Transverse colon (tissue), 4 donors: ENCODE measurements around the gene PAGR1. TPM values are rescaled to one million over a fixed set of nuclear protein-coding genes. Genes with fewer than 3 reads are reported as not detected.

Experiments used
- DNase-seq: peaks from one replicate; pipeline ENCODE4 v3.0.0-alpha.2; 2019
- H3K27ac ChIP-seq, 4 donors: fragments of 200-600 bp; sonication (generic); 2 replicates each; pipeline ENCODE4 v1.5.1; 2016 to 2018; ENCODE audit warnings: inconsistent platforms in 4 of 4
- H3K27me3 ChIP-seq: fragments of 200-600 bp; sonication (generic); 2 replicates; pipeline ENCODE4 v1.5.1; 2017; ENCODE audit warnings: inconsistent platforms
- H3K36me3 ChIP-seq, 4 donors: fragments of 200-600 bp; sonication (generic); 2 replicates each; pipeline ENCODE4 v1.5.1; 2017 to 2019; ENCODE audit warnings: inconsistent platforms in 4 of 4
- H3K4me1 ChIP-seq, 4 donors: fragments of 200-600 bp; sonication (generic); 2 replicates each; pipeline ENCODE4 v1.5.1; 2017 to 2020; ENCODE audit warnings: inconsistent platforms in 4 of 4
- H3K4me3 ChIP-seq, 4 donors: fragments of 200-600 bp; sonication (generic); 1 replicate in 1 of 4; 2 replicates in 3 of 4; pipeline versions ENCODE4 v1.5.1 to v1.6.1; 2017 to 2019; ENCODE audit warnings: inconsistent platforms in 4 of 4
- H3K9me3 ChIP-seq, 2 donors: fragments of 200-600 bp; sonication (generic); 2 replicates each; pipeline ENCODE4 v1.5.1; 2017 to 2019; ENCODE audit warnings: inconsistent platforms in 2 of 2
- EP300 ChIP-seq: sonication (generic); formaldehyde crosslinking; IDR thresholded peaks from one replicate; pipeline ENCODE4 v1.6.1; 2017; ENCODE audit warnings: antibody characterized with exemption, low read depth
- POLR2A ChIP-seq: fragments of 450-650 bp; IDR thresholded peaks from one replicate; pipeline ENCODE4 v1.6.1; 2016; ENCODE audit warnings: antibody characterized with exemption, mild to moderate bottlenecking, moderate library complexity
- POLR2AphosphoS5 ChIP-seq, 3 donors: sonication (generic); formaldehyde crosslinking; IDR thresholded peaks; one replicate each; pipeline ENCODE4 v1.6.1; 2016; ENCODE audit warnings: antibody characterized with exemption in 3 of 3
- WGBS, 2 donors: methylation state at CpG; one replicate each; pipeline ENCODE4 v1.1.5; 2018; ENCODE audit warnings: low coverage in 1 of 2; 5-methylcytosine and 5-hydroxymethylcytosine counted together
- in situ Hi-C, 4 donors: fragments of 200-750 bp; cut with MboI; loops; one replicate each; pipeline versions ENCODE4 v1.15.0 to v1.15.1; 2017; ENCODE audit warnings: low sequenced_read_pairs in 3 of 4, low pct_ligation_motif_present in 1 of 4, low pct_unique_long_range_greater_than_20kb in 1 of 4
- intact Hi-C: fragments of 100-400 bp; cut with DNase I; formaldehyde crosslinking; loops from one replicate; pipeline ENCODE4 v1.15.1; 2023; ENCODE audit warnings: low total_unique reads
- total RNA-seq, 4 donors: library from RNA; depleted of rRNA; stranded (reverse); fragments of >200 nt; gene quantifications; one replicate each; pipeline ENCODE4 v1.1.0, GENCODE V29; 2016
- TF ChIP-seq, protein P1 (sequence below), 5 experiments: fragments of 200-600 bp in 3 of 5; fragments of 450-650 bp in 2 of 5; sonication (generic) in 3 of 5; IDR thresholded peaks; 1 replicate in 2 of 5; 2 replicates in 3 of 5; pipeline ENCODE4 v1.5.1; 2016 to 2017; ENCODE audit warnings: antibody characterized with exemption in 5 of 5, inconsistent platforms in 3 of 5, mild to moderate bottlenecking in 2 of 5, moderate library complexity in 1 of 5

The PAGR1 gene
- total RNA-seq, 4 donors from 2014 or later, result 28.8 to 47.5 (median 32.3) TPM

DNA sequence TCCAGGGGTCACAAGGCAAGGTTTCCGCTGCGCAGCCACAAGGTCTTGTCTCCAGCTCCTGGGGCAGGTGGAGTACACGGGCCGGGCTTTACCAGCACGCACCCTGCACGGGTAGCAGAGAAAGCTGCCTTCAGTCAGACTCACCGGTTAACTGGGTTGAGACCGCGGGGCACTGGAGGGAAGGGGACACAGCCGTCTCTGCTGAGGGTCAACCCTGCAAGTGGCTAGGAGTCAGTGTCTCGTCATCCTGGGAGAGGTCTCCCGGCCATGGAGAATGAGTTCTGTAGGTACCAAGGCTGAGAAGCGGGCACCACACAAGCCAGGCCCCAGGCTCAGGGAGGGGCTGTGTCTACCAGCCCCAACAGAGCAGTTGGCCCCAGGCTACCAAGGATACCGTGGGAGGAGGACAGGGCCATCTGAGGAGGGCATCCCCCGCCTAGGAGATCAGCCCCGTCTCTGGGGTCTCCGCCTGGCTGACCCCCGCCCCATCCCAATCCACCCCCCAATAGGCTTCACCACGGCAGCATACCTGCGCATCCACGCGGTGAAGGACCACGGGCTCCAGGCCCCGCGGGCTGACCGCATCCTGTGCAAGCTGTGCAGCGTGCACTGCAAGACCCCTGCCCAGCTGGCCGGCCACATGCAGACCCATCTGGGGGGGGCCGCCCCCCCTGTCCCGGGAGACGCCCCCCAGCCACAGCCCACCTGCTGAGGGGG is 6.8 kb upstream of the PAGR1 start:
- Histone ChIP-seq H3K4me3 (peak overlapping the region in 2 of 4 donors; percentile 63 to 71), H3K9me3 (no peaks in the 10 kb centered on the region), H3K4me1 (peaks cover 42 to 77% (median 61%) of the 10 kb centered on the region in 4 donors), H3K36me3 (no peaks in the 10 kb centered on the region), H3K27me3 (no peaks in the 10 kb centered on the region), H3K27ac (peak overlapping the region; percentile 93 to 98 (median 96))
- in situ Hi-C loops, result no loop called here
- intact Hi-C loops, result no loop called here
- no peak for DNase-seq
- TF ChIP-seq, protein P1, sequence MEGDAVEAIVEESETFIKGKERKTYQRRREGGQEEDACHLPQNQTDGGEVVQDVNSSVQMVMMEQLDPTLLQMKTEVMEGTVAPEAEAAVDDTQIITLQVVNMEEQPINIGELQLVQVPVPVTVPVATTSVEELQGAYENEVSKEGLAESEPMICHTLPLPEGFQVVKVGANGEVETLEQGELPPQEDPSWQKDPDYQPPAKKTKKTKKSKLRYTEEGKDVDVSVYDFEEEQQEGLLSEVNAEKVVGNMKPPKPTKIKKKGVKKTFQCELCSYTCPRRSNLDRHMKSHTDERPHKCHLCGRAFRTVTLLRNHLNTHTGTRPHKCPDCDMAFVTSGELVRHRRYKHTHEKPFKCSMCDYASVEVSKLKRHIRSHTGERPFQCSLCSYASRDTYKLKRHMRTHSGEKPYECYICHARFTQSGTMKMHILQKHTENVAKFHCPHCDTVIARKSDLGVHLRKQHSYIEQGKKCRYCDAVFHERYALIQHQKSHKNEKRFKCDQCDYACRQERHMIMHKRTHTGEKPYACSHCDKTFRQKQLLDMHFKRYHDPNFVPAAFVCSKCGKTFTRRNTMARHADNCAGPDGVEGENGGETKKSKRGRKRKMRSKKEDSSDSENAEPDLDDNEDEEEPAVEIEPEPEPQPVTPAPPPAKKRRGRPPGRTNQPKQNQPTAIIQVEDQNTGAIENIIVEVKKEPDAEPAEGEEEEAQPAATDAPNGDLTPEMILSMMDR (IDR thresholded peaks at IDR 0.05), result no peak
- no peak for TF ChIP-seq EP300
- TF ChIP-seq POLR2AphosphoS5 (IDR thresholded peaks at IDR 0.05), result no peak
- no peak for TF ChIP-seq POLR2A
- WGBS, 2 donors, result 78% methylated on average over 13 of the region's 31 CpGs; no CpG with 5 or more reads in 1 of the 2 donors

GRCh38 chr16:29809850-29810698 is 5.9 kb upstream of the PAGR1 start:
- WGBS, 2 donors, result 46 to 64% methylated on average over 8 to 23 of the region's 23 CpGs
- peak overlapping the region; percentile 93 to 98 (median 96) for H3K27ac ChIP-seq
- no peak overlapping the region for H3K4me3 ChIP-seq
- no peaks in the 10 kb centered on the region for H3K36me3 ChIP-seq
- no peak for DNase-seq
- no peaks in the 10 kb centered on the region for H3K9me3 ChIP-seq
- intact Hi-C loops, result no loop called here
- no peak for TF ChIP-seq POLR2AphosphoS5 (IDR thresholded peaks at IDR 0.05)
- TF ChIP-seq, protein P1 (IDR thresholded peaks at IDR 0.05), result no peak
- TF ChIP-seq POLR2A, result no peak
- no peak for TF ChIP-seq EP300
- H3K27me3 ChIP-seq, result no peaks in the 10 kb centered on the region
- H3K4me1 ChIP-seq, result peaks cover 45 to 78% (median 63%) of the 10 kb centered on the region in 4 donors
- in situ Hi-C loops, result no loop called here

DNA sequence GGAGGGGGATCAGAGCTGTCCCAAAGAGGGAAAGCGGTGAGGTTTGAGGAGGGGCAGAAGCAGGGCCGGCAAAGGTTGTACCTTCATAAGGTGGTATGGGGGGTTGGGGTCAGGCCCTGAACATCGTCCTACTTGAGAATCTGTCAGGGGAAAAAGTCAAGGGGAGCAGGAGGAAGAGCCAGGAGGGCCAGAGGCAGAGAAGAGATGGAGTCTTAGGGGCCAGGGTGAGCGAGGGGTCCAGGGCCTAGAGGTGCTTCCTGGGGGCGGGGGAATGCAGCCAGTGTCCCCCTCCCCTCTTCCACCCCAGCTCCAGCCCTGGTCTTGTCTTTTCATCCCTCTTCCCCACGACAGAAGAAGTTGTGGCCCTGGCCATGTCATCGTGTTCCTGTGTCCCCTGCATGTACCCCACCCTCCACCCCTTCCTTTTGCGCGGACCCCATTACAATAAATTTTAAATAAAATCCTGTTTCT is 5.2 kb upstream of the PAGR1 start:
- in situ Hi-C loops (no loop called here), intact Hi-C loops (no loop called here)
- no peaks in the 10 kb centered on the region for H3K36me3 ChIP-seq
- H3K27me3 ChIP-seq, result no peaks in the 10 kb centered on the region
- DNase-seq, result no peak
- H3K4me3 ChIP-seq, result peak overlapping the region in 2 of 4 donors; percentile 46 to 58
- WGBS, 2 donors, result 28 to 29% methylated on average over 5 to 9 of the region's 9 CpGs
- peak overlapping the region; percentile 93 to 98 (median 96) for H3K27ac ChIP-seq
- H3K4me1 ChIP-seq, result peaks cover 47 to 82% (median 67%) of the 10 kb centered on the region in 4 donors
- H3K9me3 ChIP-seq, result no peaks in the 10 kb centered on the region
- no peak for TF ChIP-seq POLR2AphosphoS5 (IDR thresholded peaks at IDR 0.05)
- TF ChIP-seq, protein P1 (IDR thresholded peaks at IDR 0.05), result no peak
- TF ChIP-seq EP300, result no peak
